Left lung (tissue), 10 donors: Measurements from ENCODE around the gene TPSD1. TPM values are rescaled to one million over a fixed set of nuclear protein-coding genes. Genes with fewer than 3 reads are reported as not detected.

Experiments
- ATAC-seq: fragments of 200-7000 bp; cut with Tn5 transposase; one replicate; pipeline ENCODE4 v1.9.1; 2020; ENCODE audit warnings: moderate library complexity
- DNase-seq, 4 donors: peaks; one replicate each; pipeline ENCODE4 v3.0.0-alpha.2; 2013 to 2020
- H3K27ac ChIP-seq, 2 donors: fragments of 200-600 bp; sonication (generic) in 1 of 2; one replicate each; pipeline versions ENCODE4 v1.5.0 to v1.8.0; 2020 to 2021
- H3K27me3 ChIP-seq, 2 donors: fragments of 200-600 bp; sonication (generic) in 1 of 2; one replicate each; pipeline versions ENCODE4 v1.5.0 to v1.8.0; 2020 to 2021
- H3K36me3 ChIP-seq, 2 donors: fragments of 200-600 bp; sonication (generic) in 1 of 2; one replicate each; pipeline versions ENCODE4 v1.5.0 to v1.8.0; 2020 to 2021
- H3K4me1 ChIP-seq, 2 donors: fragments of 200-600 bp; one replicate each; pipeline ENCODE4 v1.8.0; 2021
- H3K4me3 ChIP-seq, 2 donors: fragments of 200-600 bp; sonication (generic) in 1 of 2; one replicate each; pipeline versions ENCODE4 v1.5.0 to v1.8.0; 2020 to 2021; ENCODE audit warnings: mild to moderate bottlenecking in 1 of 2
- H3K9me3 ChIP-seq, 2 donors: fragments of 200-600 bp; sonication (generic) in 1 of 2; one replicate each; pipeline versions ENCODE4 v1.5.0 to v1.8.0; 2020 to 2021
- CTCF ChIP-seq, 2 donors: fragments of 200-600 bp; sonication (generic) in 1 of 2; IDR thresholded peaks; one replicate each; pipeline versions ENCODE4 v1.5.0 to v1.8.0; 2021; ENCODE audit warnings: antibody characterized with exemption in 2 of 2
- intact Hi-C, 2 donors: fragments of 100-400 bp; cut with DNase I; formaldehyde crosslinking; loops; one replicate each; pipeline versions ENCODE4 v1.11.2 to v1.14.2; 2022
- polyA plus RNA-seq, 6 donors: library from polyadenylated mRNA; unstranded; fragments of 120-200 nt; gene quantifications; one replicate each; pipeline ENCODE4 v1.2.1, GENCODE V29; 2013; ENCODE audit not compliant: insufficient read length in 6 of 6
- total RNA-seq, 2 donors: library from RNA; stranded (reverse); fragmentation: NEBNext Ultra II Directional; extraction: Animal tissue kit (Norgen Biotek cat#: 25700); gene quantifications; one replicate each; pipeline ENCODE4 v1.2.1, GENCODE V29; 2021
- donor health status: DM: no; HTN: yes; CAD: no.
- donor health status: DM: no; HTN: no; CAD: no.

Gene TPSD1
- total and polyA plus RNA-seq, 8 donors, result 0.37 TPM; not detected in 7

- Histone ChIP-seq H3K27me3 (peaks cover 2 to 57% of the 10 kb centered on the region in 2 donors), H3K27ac (no peak overlapping the region)
- ATAC-seq, result no peak
These were observed 16.8 kb downstream of the TPSD1 start for GRCh38 chr16:1272453-1273198.

GRCh38 chr16:1273816-1274215 is 17.9 kb downstream of the TPSD1 start:
- H3K36me3 ChIP-seq, result no peaks in the 10 kb centered on the region
- DNase-seq, result no peak
- H3K4me1 ChIP-seq, result no peaks in the 10 kb centered on the region
- H3K27me3 ChIP-seq, result peaks cover 7 to 68% of the 10 kb centered on the region in 2 donors
- intact Hi-C loops, result no loop called here
- TF ChIP-seq CTCF (IDR thresholded peaks at IDR 0.05), result no peak
- H3K4me3 ChIP-seq, result no peak overlapping the region
- no peak overlapping the region for H3K27ac ChIP-seq
- no peak for ATAC-seq
- H3K9me3 ChIP-seq, result no peaks in the 10 kb centered on the region

More at GRCh38 chr16:1272453-1273198, 16.8 kb downstream of the TPSD1 start:
- H3K36me3 ChIP-seq, result no peaks in the 10 kb centered on the region
- no peak for DNase-seq
- no peak overlapping the region for H3K4me3 ChIP-seq
- no peak for TF ChIP-seq CTCF (IDR thresholded peaks at IDR 0.05)
- intact Hi-C loops, result no loop called here
- H3K4me1 ChIP-seq, result no peaks in the 10 kb centered on the region
- H3K9me3 ChIP-seq, result no peaks in the 10 kb centered on the region

GRCh38 chr16:1274767-1275166 is 18.9 kb downstream of the TPSD1 start:
- DNase-seq, result no peak
- ATAC-seq, result no peak
- Histone ChIP-seq H3K27ac (no peak overlapping the region), H3K36me3 (no peaks in the 10 kb centered on the region), H3K4me3 (no peak overlapping the region), H3K9me3 (no peaks in the 10 kb centered on the region), H3K4me1 (no peaks in the 10 kb centered on the region), H3K27me3 (peaks cover 7 to 78% of the 10 kb centered on the region in 2 donors)
- no peak for TF ChIP-seq CTCF (IDR thresholded peaks at IDR 0.05)
- intact Hi-C loops, result no loop called here

- Histone ChIP-seq H3K4me3 (no peak overlapping the region), H3K27ac (no peak overlapping the region), H3K27me3 (peaks cover 7 to 89% of the 10 kb centered on the region in 2 donors), H3K4me1 (no peaks in the 10 kb centered on the region), H3K9me3 (no peaks in the 10 kb centered on the region), H3K36me3 (no peaks in the 10 kb centered on the region)
- TF ChIP-seq CTCF (IDR thresholded peaks at IDR 0.05), result no peak
- no peak for DNase-seq
- ATAC-seq, result no peak
- intact Hi-C loops, result no loop called here
These were observed 20.1 kb downstream of the TPSD1 start for GRCh38 chr16:1275791-1276579.

- no peak overlapping the region for H3K4me3 ChIP-seq
- H3K9me3 ChIP-seq, result no peaks in the 10 kb centered on the region
- no peaks in the 10 kb centered on the region for H3K36me3 ChIP-seq
- no peak for ATAC-seq
- peaks cover 7 to 90% of the 10 kb centered on the region in 2 donors for H3K27me3 ChIP-seq
- no peak for TF ChIP-seq CTCF (IDR thresholded peaks at IDR 0.05)
- intact Hi-C loops, result no loop called here
- H3K4me1 ChIP-seq, result no peaks in the 10 kb centered on the region
- no peak for DNase-seq
- no peak overlapping the region for H3K27ac ChIP-seq
These were observed 20.7 kb downstream of the TPSD1 start for GRCh38 chr16:1276580-1276878.
